SW 1271 (cell line): ENCODE data around the gene TRIM27.
"Not testable (repeated sequence)": the region's sequence is repeated elsewhere in the genome, so short reads cannot be mapped to it uniquely, and the experiment has no call there.

Experiments
- DNase-seq, 2 experiments: peaks; one replicate each; lab custom pipeline; 2025; lab: John Stamatoyannopoulos, UW

Gene TRIM27

DNA sequence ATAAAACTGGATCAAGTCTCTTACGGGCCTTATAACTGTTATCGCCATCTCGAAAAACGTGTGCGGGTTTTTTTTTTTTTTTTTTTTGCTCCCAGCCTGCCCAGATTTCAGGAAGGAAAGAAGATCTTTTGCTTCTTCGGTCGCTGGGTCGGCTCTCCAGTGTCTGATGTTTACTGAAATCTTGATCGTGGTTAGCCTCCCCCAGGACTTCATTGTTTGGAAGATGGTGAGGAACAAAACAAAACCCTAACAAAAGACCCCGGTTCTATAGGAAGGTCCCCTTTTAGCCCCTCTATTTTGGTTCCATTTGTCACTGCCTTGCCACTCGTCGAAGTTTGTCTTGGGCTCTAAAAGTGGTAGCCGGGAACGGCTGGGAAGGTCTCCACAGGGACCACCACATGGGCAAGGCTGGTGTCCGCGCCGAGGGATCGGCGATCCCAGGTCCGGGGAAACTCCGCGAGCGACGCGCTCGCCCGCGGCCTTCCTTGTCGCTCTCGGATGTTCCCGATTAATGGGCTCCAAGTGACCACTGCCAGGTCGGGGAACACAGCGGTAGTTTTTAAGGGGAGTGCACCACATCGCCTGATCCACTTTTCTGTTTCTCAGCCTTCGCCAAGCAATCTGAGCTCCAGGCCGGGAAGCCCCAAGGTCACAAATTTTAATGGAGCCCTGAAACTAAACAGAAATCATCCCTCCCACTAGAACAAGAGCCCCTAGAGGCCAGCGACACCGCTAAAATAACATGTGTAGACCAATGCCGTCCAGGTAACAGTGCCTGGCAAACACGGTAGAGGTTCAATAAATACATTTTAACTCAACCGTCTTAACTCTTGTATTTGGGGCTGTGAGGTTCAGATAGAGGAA, 27.0 kb downstream of the TRIM27 start:
- peak; percentile 67 to 88 for DNase-seq

GRCh38 chr6:28895131-28895812, 28.5 kb downstream of the TRIM27 start:
- DNase-seq, result peak; percentile 91 to 96

- no peak for DNase-seq
Observed at GRCh38 chr6:28893172-28893799, 30.5 kb downstream of the TRIM27 start.

- no peak for DNase-seq
Observed at GRCh38 chr6:28892525-28892924, 31.3 kb downstream of the TRIM27 start.

DNA sequence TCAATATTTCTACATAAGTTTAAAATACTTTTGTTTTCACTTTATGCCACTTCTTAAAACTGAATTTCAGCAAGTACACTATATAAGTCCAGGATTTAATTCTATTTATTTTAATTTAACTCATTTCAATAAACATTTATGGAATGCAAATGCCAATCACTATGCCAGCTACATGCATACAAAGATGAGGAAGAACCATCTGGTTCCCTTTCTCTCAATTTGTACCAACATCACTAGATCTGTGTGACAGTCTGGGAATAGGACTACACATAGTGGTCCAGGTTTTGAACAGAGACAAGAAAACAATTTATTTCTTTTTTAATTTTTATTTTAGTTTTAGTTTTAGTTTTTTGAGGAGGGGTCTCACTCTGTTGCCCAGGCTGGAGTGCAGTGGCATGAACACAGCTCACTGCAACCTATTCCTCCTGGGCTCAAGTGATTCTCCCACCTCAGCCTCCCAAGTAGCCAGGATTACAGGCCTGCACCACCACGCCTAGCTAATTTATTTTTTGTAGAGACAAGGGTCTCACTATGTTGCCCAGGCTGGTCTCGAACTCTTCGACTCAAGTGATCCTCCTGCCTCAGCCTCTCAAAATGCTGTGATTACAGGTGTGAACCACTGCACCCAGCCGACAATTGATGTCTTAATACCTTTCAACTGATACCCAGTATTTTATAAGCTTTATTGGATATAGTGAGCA, 35.8 kb downstream of the TRIM27 start:
- no peak for DNase-seq

DNA sequence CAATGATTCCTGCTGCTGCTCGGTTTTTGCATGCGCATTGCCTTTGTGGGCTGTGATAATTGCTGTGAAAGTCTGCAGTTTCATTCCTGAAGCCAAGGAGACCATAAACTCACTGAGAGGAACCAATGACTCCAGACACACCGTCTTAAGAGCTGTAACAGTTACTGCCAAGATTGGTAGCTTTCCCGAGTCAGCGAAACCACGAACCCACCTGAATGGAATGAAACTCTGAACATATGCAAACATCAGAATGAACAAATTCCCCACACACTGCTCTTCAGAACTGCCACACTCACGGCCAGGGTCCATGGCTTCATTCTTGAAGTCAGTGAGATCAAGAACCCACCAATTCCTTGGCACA, 37.7 kb downstream of the TRIM27 start:
- no peak for DNase-seq

DNA sequence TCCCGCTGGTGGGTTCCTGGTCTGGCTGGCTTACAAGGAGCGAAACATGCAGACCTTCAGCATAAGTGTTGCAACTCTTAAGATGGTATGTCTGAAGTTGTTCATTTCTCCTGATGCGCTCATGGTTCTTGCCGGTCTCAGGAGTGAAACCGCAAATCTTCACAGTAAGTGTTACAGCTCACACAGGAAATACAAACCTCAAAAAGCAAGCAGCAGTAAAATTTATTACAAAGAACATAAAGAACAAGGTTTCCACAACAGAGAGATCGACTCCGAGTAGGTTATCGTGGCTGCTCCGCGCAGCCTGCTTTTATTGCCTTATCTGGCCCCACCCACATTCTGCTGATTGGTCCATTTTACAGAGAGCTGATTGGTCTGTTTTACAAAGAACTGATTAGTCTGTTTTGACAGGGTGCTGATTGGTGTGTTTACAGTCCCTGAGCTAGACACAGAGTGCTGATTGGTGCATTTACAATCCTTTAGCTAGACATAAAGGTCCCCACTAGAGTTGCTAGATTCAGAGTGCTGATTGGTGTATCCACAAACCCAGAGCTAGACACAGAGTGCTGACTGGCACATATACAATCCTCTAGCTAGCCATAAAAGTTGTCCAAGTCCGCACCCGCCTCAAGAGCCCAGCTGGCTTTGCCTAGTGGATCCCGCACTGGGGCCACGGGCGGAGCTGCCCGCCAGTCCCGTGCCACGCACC, 39.2 kb downstream of the TRIM27 start:
- no peak for DNase-seq

DNA sequence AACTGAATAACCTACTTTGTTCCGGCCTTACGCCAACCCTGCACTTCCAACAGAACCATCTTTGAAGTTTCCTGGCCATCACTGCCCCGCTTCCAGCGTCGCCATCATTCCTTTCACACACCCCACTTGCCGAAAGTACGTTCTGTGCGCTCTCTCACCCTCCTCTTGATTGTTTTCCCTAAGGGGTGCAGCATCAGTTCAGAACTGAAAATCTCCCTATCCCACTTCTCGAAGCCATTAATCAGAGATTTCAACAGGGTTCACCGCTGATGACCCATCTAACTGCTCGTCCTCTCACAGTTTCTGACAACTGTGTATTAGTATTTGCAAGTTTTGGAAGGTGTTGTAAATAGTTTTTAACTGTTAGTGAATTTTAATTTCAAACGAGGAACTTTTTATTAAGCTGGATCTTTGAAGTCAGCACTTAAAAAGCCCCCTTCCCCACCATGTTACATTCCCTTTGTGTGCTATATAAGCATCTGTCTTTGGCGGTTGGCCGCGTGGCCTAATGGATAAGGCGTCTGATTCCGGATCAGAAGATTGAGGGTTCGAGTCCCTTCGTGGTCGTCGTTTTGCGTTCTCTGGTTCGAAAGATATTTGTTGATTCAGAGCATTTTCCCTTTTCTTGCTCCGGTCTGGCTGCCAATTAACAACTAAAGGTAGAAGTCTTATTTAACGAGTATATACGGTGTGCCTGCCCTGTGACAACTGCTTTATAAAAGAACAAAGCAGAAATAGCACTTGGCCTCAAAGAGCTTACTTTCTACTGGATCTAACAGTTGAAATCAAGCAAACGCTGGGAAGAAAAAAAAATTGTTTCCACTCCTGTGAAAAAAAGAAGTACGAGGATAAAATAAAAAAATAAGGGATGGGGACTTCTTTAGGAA, 42.6 kb downstream of the TRIM27 start:
- DNase-seq, result peak in 1 of 2 experiments; percentile 71

GRCh38 chr6:28880519-28880893, 43.3 kb downstream of the TRIM27 start:
- no peak for DNase-seq

DNA sequence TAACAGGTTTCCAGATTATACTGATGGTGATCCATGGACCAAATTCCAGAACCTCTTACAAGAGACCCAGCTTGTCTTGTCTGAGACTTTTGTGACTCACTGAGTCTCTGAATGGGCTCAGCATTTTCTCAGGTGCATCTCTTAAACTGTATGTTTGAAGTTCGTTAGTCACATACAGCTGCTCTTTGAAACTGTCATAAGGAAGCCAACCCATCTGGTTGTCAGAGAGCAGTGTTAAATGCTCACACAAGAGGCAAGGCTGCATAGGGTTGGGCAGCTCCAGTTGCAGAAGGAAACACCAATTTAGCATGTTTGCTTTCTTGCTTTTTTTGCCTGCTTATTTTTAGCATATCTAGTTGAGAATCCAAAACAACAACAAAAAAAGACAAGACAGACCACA, 47.1 kb downstream of the TRIM27 start:
- no peak for DNase-seq

GRCh38 chr6:28875191-28875747, 48.5 kb downstream of the TRIM27 start:
- DNase-seq, result no peak

DNA sequence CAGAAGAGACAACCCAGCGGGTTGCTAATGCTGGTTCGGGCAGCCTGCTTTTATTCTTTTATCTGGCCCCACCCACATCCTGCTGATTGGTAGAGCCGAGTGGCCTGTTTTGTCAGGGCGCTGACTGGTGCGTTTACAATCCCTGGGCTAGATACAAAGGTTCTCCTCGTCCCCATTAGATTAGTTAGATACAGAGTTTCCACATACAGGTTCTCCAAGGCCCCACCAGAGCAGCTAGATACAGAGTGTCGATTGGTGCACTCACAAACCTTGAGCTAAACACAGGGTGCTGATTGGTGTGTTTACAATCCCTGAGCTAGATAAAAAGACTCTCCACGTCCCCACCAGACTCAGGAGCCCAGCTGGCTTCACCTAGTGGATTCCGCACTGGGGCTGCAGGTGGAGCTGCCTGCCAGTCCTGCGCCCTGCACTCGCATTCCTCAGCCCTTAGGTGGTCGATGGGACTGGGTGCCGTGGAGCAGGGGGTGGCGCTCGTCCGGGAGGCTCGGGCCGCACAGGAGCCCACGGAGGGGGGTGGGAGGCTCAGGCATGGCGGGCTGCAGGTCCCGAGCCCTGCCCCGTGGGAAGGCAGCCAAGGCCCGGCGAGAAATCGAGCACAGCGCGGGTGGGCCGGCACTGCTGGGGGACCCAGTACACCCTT, 51.5 kb downstream of the TRIM27 start:
- DNase-seq, result not testable (repeated sequence)

DNA sequence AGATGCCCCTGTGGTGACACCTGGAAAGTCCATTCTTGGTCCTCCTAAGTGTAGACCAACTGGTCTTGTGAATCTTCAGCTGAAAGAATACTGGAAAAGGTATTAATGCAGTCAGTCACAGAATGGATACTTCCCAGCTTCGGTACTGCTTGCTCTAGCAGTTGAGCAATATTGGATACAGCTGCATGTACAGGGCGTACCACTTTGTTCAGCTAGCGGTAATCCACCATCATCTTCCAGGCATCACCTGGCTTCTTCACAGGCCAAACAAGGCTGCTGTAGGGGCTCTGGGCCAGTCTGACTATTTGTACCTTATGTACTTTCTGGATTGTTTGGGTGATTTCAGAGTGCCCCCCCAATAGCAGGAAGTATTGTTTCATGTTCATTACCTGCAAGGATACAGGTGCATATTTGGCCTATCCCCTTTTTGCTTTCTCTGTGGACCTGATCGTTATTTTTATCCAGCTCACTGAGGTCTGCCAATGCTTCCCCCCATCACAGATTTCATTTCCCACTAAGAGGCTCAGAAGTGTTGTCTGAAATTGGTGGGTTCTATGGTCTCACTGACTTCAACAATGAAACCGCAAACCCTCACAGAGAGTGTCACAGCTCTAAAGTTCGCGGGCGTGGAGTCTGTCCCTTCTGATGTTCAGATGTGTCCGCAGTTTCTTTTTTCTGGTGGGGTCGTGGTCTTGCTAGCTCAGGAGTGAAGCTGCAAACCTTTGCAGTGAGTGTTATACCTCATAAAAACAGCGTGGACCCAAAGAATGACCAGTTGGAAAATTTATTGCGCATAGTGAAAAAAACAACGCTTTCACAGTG, 52.2 kb downstream of the TRIM27 start:
- DNase-seq, result no peak

- DNase-seq, result no peak
Observed at GRCh38 chr6:28868873-28869272, 54.9 kb downstream of the TRIM27 start.

GRCh38 chr6:28867086-28867409, 56.7 kb downstream of the TRIM27 start:
- peak in 1 of 2 experiments; percentile 63 for DNase-seq

- DNase-seq, result peak; percentile 78 to 79
Observed at GRCh38 chr6:28866205-28867085, 57.3 kb downstream of the TRIM27 start.

DNA sequence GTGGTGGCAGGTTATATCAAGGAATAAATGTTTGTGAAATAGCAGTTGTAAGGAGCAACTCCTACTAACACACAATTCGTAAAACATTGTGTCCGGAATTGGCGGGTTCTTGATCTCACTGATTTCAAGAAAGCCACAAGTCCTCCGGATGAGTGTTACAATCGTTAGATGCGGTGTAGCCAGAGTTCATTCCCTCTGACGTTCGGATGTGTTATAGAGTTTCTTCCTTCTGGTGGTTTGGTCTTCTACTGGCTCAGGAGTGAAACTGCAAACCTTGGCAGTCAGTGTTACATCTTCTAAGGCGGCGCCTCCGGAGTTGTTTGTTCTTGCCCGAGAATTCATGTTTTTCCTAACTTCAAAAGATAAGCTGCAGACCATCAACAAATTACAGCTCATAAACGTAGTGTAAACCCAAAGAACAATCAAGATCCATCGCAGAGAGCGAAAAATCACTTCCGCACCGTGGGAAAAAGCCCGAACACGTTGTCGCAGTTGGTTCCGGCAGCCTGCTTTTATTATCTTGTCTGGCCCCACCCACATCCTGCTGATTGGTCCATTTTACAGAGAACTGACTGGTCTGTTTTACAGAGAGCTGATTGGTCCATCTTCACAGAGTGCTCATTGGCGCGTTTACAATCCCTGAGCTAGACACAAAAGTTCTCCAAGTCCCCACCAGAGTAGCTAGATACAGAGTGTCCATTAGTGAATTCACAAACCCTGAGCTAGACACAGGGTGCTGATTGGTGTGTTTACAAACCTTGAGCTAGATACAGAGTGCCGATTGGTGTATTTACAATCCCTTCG, 58.2 kb downstream of the TRIM27 start:
- DNase-seq, result peak; percentile 47 to 64
